T-helper 1 cell treated with Interleukin-12 subunit alpha and Interleukin-12 subunit beta and Interleukin-4 antibody, amounts not matched to agents 30 ng/mL and 1 ng/mL, for 36 hours (primary cell): ENCODE data around the gene TMEM19. TPM values are rescaled to one million over a fixed set of nuclear protein-coding genes. Genes with fewer than 3 reads are reported as not detected.

Source experiments
- intact Hi-C: fragments of 100-400 bp; cut with micrococcal nuclease; formaldehyde crosslinking; loops from one replicate; pipeline ENCODE4 v1.15.1; 2024
- total RNA-seq: library from RNA; stranded (reverse); gene quantifications from 2 replicates; pipeline ENCODE4 v1.2.3, GENCODE V29; 2022

Gene TMEM19
- 13.9 and 14.2 TPM in 2 replicates for total RNA-seq

- intact Hi-C loops: loop anchor here (1.0 to 5.0 kb wide), 7 partner anchors 22 to 1444 kb away; partner anchors contain the start of genes CNOT2, RAB21, TBC1D15 and THAP2
Measured at GRCh38 chr12:71685914-71686657, at the start of gene TMEM19. TMEM19 (plus strand) TSS chr12:71686082; CDS start chr12:71686681, 599 bp downstream.

DNA sequence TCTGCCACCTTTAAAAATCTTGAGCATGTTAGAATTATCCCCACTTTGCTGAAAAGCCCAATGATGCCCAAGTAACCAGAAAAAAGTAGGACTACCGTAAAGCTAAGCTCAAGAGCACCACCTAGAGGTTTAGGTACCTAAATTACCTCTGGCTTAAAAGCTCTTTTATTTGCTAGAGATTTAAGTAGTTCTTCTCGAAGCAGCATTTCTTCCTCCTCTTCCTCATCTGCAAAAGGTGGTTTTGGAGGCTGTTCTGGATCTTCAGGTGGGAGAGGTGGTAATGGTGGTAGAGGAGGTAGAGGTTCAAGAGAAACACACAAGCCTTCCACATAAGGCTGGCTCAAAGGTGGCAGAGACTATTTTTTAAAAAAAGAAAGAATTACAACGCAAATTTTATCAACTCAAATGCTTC, 49.2 kb upstream of the TMEM19 start:
- intact Hi-C loops: loop anchor here (1.0 to 2.0 kb wide), 5 partner anchors 26 to 221 kb away; partner anchors contain the start of genes RAB21 and TMEM19

DNA sequence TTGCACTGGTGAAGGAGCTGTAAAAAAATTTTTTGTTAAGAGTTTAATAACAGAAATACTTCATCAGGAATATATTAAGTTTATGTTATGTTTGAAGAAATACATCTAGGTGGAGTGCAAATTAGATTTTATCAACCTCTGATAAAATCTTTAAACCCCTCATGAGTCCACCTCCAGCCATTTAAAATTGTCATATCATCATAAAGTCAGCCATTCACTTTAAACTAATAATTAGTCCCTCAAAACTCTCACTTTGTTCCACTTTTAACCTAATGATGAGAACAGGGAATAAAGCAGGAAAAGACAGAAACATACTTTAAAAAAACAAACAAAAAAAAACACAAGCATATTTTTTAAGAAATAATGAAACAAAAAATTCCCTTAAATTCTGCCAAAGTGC, 47.4 kb upstream of the TMEM19 start:
- intact Hi-C loops: no loop called here

DNA sequence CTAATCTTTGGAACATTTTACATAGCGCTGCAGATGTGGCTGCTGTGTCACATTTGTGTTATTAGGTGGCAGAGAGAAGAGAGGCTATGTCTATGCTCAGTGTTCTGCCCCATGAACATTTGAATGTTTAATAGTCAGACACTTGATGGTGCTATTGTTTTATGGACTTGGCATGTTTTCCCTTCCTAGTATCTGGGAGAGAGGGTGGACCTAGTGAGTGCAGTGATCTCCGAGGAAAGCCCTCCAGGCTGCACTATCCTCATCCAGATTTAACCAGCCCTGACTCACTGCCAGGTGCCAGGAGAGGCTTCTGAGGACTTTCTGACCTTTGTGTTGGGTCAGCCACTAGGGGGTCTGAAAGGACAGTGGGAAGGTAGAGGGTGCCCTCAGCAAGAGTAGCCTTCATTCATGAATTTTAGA, 46.5 kb upstream of the TMEM19 start:
- intact Hi-C loops: no loop called here

- intact Hi-C loops: no loop called here
Measured at GRCh38 chr12:71640316-71640715, 45.6 kb upstream of the TMEM19 start.

- intact Hi-C loops: no loop called here
Measured at GRCh38 chr12:71641390-71641789, 44.5 kb upstream of the TMEM19 start.

GRCh38 chr12:71642264-71642663, 43.6 kb upstream of the TMEM19 start:
- intact Hi-C loops: loop anchor here (2.0 kb wide), 1 partner anchor 15 kb away; no protein-coding TSS in a partner anchor

DNA sequence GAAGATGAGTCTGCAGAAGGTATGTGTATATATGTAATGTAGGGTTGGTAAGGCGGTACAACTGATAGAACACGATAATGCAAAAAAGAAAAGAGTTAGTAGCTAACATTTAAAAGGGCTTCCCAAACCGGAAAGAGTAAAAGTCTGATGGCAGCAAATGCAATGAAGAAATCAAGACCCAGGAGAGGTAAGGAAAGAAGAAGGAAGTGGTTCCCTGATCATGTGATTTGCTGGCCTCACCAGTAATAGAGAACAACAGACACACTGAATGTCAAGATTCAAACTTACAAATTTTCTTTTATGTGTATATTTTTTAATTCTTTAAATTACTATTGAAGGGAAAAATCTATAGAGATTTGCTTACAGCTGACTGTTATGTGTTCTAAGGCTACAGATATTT, 40.6 kb upstream of the TMEM19 start:
- intact Hi-C loops: no loop called here

DNA sequence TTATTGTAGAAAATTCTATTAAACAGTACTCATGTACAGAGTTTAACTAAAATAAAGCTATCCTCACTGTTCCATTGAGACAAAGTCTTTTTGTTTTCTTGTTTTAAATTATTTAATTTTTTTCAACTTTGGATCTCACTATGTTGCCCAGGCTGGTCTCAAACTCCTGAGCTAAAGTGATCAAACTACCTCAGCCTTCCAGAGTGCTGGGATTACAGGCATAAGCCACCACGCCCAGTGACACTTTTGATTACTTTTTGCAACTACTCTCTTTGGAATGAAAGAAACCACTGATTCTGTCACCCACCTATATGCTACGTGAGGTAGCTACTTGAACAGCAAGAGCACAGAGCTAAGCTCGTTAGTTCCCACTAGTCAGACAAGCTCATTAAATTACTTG, 39.4 kb upstream of the TMEM19 start:
- intact Hi-C loops: loop anchor here (1.0 to 2.0 kb wide), 2 partner anchors 9 to 16 kb away; partner anchors contain the start of gene ZFC3H1

GRCh38 chr12:71648537-71648936, 37.3 kb upstream of the TMEM19 start:
- intact Hi-C loops: no loop called here

DNA sequence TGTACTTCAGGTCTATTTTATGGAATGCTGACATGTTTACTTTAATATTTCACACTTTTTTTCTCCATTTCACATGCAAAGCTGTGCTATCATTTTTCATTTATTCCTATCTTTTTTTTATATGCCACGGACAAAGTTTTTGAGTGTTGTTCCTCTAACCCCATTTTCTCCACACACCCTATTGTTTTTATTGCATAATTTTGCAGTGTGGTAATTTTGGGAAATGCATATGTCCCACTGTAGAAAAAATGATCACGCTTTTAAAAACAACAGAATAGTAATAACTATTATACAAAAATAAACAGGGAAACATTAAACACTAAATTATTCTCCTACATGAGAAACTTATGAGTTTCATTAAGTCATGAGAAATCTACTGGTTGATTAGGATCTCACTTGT, 36.5 kb upstream of the TMEM19 start:
- intact Hi-C loops: no loop called here

- intact Hi-C loops: no loop called here
Measured at GRCh38 chr12:71652656-71653055, 33.2 kb upstream of the TMEM19 start.

DNA sequence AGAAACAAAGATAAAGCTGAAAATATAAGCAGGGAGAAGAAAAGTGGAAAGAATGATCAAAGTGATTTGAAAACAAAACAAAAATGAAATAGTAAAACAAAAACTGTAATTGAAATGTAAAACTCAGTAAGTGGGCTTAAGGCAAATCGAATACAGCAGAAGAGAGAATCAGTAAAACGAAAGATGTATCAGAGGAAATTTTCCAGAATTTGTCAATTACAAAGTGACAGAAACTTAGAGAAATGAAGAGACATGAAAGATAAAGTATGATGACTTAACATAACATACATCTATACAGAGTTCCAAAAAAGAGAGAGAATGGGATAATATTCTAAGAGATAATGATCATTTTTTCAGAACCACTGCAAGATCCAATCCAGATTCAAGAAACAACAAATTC, 32.7 kb upstream of the TMEM19 start:
- intact Hi-C loops: no loop called here

- intact Hi-C loops: loop anchor here (1.0 kb wide), 1 partner anchor 9 kb away; the partner anchor contains the start of gene ZFC3H1
Measured at GRCh38 chr12:71654200-71654599, 31.7 kb upstream of the TMEM19 start.

GRCh38 chr12:71655495-71655894, 30.4 kb upstream of the TMEM19 start:
- intact Hi-C loops: loop anchor here (1.0 to 5.0 kb wide), 2 partner anchors 9 to 43 kb away; no protein-coding TSS in a partner anchor

- intact Hi-C loops: loop anchor here (1.0 to 5.0 kb wide), 2 partner anchors 10 to 44 kb away; no protein-coding TSS in a partner anchor
Measured at GRCh38 chr12:71655907-71656306, 30.0 kb upstream of the TMEM19 start.

GRCh38 chr12:71656740-71657139, 29.1 kb upstream of the TMEM19 start:
- intact Hi-C loops: loop anchor here (5.0 kb wide), 1 partner anchor 44 kb away; no protein-coding TSS in a partner anchor

GRCh38 chr12:71661977-71662530, 23.8 kb upstream of the TMEM19 start:
- intact Hi-C loops: loop anchor here (1.0 to 5.0 kb wide), 4 partner anchors 15 to 1923 kb away; partner anchors contain the start of genes KCNMB4 and RAB3IP

GRCh38 chr12:71662849-71663560, 22.9 kb upstream of the TMEM19 start:
- intact Hi-C loops: loop anchor here (1.0 to 5.0 kb wide), 8 partner anchors 9 to 1924 kb away; partner anchors contain the start of genes KCNMB4, RAB21, RAB3IP and TBC1D15

- intact Hi-C loops: loop anchor here (1.0 to 5.0 kb wide), 9 partner anchors 9 to 1925 kb away; partner anchors contain the start of genes CNOT2, KCNMB4, RAB21 and RAB3IP
Measured at GRCh38 chr12:71663561-71664410, 22.1 kb upstream of the TMEM19 start, which contains the start of the genes THAP2 and ZFC3H1. THAP2 (plus strand) TSS chr12:71664301; CDS start chr12:71664510, 209 bp downstream. ZFC3H1 (minus strand) TSS chr12:71663848; CDS start chr12:71663610, 238 bp downstream.
